ENCODE measurements around the gene ZNF791. TPM values are rescaled to one million over a fixed set of nuclear protein-coding genes. Genes with fewer than 3 reads are reported as not detected.

ZNF791 gene
- total and polyA plus RNA-seq, 2 of the 13 experiments (the other 11 are each of a cell fraction or from before 2014, with no cell fraction given), result 12.8 to 17.4 TPM

- no peak overlapping the region for H3K27ac ChIP-seq (ENCODE audit: extremely low read length, insufficient read depth, low read length)
Observed at GRCh38 chr19:12680034-12680433, 69.3 kb downstream of the ZNF791 start.

More at GRCh38 chr19:12680034-12680433, 69.3 kb downstream of the ZNF791 start:
- ChIA-PET POLR2A (no interaction called here), CTCF (ENCODE audit: low intra/inter-chr PET ratio, low total read pairs) (no interaction called here)
- Histone ChIP-seq H3K4me2 (ENCODE audit: low read depth, low read length) (no peak overlapping the region), H3K27me3 (ENCODE audit: control insufficient read depth in 1 of 2, insufficient read depth in 2 of 2, low read length in 2 of 2) (no peaks in the 10 kb centered on the region; a peak in 1 of 5 replicates), H4K20me1 (ENCODE audit: insufficient read depth, low read length) (peaks cover 2% of the 10 kb centered on the region; the same call in 1 of the 2 replicates), H3K9ac (ENCODE audit: insufficient read depth, low read depth, low read length) (no peak overlapping the region), H3K79me2 (ENCODE audit: insufficient read depth, low read length) (peaks cover 5% of the 10 kb centered on the region), H3K36me3 (replicated peaks in 1 of 2; ENCODE audit: control insufficient read depth in 1 of 2, insufficient read depth in 2 of 2, low read length in 2 of 2) (peaks cover 25 to 41% of the 10 kb centered on the region in 2 experiments), H2AFZ (ENCODE audit: low read length) (no peak overlapping the region), H3K9me3 (ENCODE audit: low read length) (no peaks in the 10 kb centered on the region), H3K4me1 (ENCODE audit: insufficient read depth, low read length) (peaks cover 16% of the 10 kb centered on the region), H3K4me3 (replicated peaks in 1 of 3; ENCODE audit: insufficient read depth in 1 of 3, low read depth in 2 of 3, low read length in 3 of 3) (no peak overlapping the region)
- intact Hi-C loops (cut with micrococcal nuclease; ENCODE audit: unreplicated experiment), result no loop called here
- ATAC-seq (no peak), DNase-seq (ENCODE audit: low spot score) (no peak), FAIRE-seq (no peak)
- whole genome bisulfite sequencing (ENCODE audit: low lambda C conversion rate), result 95% methylated on average over 9 of the region's 9 CpGs
- no TSS peak for BruUV-seq (replicated peaks)
- in situ Hi-C loops (cut with HindIII; ENCODE audit: extremely low pct_ligation_motif_present, low pct_unique_long_range_greater_than_20kb), result no loop called here
- TF ChIP-seq ELF4 (CRISPR knock-in tag; IDR thresholded peaks at IDR 0.05; ENCODE audit: borderline replicate concordance) (no peak), ZSCAN5A (CRISPR knock-in tag; IDR thresholded peaks at IDR 0.05; ENCODE audit: borderline replicate concordance) (no peak), TBX3 (IDR thresholded peaks at IDR 0.05; ENCODE audit: borderline replicate concordance) (no peak), MXI1 (IDR thresholded peaks at IDR 0.05; ENCODE audit: borderline replicate concordance, low read depth, low read length) (no peak), NBN (conservative IDR thresholded peaks at IDR 0.05) (no peak), KDM5B (CRISPR knock-in tag; IDR thresholded peaks at IDR 0.05; ENCODE audit: borderline replicate concordance) (no peak), ZNF678 (CRISPR knock-in tag; IDR thresholded peaks at IDR 0.05) (no peak), CEBPZ (IDR thresholded peaks at IDR 0.05; ENCODE audit: low read length) (no peak), ZNF414 (CRISPR knock-in tag; IDR thresholded peaks at IDR 0.05) (no peak), ZNF101 (CRISPR knock-in tag; IDR thresholded peaks at IDR 0.05; ENCODE audit: borderline replicate concordance, low read depth) (no peak), KDM4B (CRISPR knock-in tag; IDR thresholded peaks at IDR 0.05) (no peak)
